ENCODE results near the gene FGF14. TPM values are rescaled to one million over a fixed set of nuclear protein-coding genes. Genes with fewer than 3 reads are reported as not detected.

The FGF14 gene
- total RNA-seq, 2 donors from 2014 or later: under 0.01 to 0.28 TPM

DNA sequence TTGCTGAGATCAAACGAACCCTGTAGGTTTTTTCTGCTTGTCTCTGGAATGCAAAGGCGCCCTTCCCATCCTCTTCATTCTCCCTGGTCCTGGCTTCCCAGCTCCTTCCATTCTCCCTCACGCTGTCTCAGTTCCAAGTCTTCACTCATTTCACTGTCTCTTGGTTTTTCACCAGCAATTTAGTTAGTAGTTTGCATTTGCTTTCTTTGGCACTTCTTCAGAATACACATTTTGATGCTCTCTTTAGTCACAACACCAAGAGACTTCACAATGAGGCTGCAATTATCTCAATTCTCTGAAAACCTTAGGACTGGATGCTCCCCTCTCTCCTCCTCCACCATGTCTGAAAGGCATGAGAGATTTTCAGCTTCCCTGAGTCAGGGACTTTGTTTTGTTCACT is 470.7 kb downstream of the FGF14 start:
- no peak for DNase-seq (ENCODE audit: low spot score)
- Histone ChIP-seq H3K4me1 (replicated peaks) (no peaks in the 10 kb centered on the region), H3K4me3 (no peak overlapping the region), H3K27me3 (replicated peaks; ENCODE audit: insufficient read depth) (no peaks in the 10 kb centered on the region), H3K9me3 (no peaks in the 10 kb centered on the region), H3K36me3 (no peaks in the 10 kb centered on the region), H3K27ac (no peak overlapping the region)
- intact Hi-C loops (cut with DNase I): no loop called here
- TF ChIP-seq POLR2A (IDR thresholded peaks at IDR 0.05): no peak
- TF ChIP-seq, protein P1, sequence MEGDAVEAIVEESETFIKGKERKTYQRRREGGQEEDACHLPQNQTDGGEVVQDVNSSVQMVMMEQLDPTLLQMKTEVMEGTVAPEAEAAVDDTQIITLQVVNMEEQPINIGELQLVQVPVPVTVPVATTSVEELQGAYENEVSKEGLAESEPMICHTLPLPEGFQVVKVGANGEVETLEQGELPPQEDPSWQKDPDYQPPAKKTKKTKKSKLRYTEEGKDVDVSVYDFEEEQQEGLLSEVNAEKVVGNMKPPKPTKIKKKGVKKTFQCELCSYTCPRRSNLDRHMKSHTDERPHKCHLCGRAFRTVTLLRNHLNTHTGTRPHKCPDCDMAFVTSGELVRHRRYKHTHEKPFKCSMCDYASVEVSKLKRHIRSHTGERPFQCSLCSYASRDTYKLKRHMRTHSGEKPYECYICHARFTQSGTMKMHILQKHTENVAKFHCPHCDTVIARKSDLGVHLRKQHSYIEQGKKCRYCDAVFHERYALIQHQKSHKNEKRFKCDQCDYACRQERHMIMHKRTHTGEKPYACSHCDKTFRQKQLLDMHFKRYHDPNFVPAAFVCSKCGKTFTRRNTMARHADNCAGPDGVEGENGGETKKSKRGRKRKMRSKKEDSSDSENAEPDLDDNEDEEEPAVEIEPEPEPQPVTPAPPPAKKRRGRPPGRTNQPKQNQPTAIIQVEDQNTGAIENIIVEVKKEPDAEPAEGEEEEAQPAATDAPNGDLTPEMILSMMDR (IDR thresholded peaks at IDR 0.05): no peak
- TF ChIP-seq POLR2AphosphoS5 (IDR thresholded peaks at IDR 0.05): no peak
- 46% methylated on average over 3 of the region's 3 CpGs for WGBS

DNA sequence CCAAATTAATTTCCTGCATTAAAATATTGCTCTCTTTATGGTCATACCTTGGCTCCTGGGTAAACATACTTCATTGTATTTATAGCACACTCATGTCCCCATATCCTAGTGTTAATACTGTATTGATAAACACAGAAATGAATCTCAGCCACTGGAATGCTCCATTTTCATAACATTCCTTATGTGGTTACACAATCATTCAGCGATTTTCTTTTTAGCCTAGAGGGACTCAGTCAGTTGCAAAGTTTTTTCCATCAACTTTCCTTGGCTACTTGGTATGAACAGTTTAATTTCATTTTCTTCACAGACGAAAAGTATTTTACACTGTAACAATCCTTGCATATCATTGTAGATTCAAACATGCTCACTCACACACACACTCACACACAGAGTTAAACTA is 471.5 kb downstream of the FGF14 start:
- no peak overlapping the region for H3K27ac ChIP-seq
- no peak for DNase-seq (ENCODE audit: low spot score)
- TF ChIP-seq POLR2AphosphoS5 (IDR thresholded peaks at IDR 0.05): no peak
- TF ChIP-seq, protein P1 (IDR thresholded peaks at IDR 0.05): no peak
- TF ChIP-seq POLR2A (IDR thresholded peaks at IDR 0.05): no peak
- intact Hi-C loops (cut with DNase I): no loop called here
- no peaks in the 10 kb centered on the region for H3K9me3 ChIP-seq
- 72% methylated on average over 2 of the region's 2 CpGs for WGBS
- H3K27me3 ChIP-seq (replicated peaks; ENCODE audit: insufficient read depth): no peaks in the 10 kb centered on the region
- no peak overlapping the region for H3K4me3 ChIP-seq
- H3K36me3 ChIP-seq: no peaks in the 10 kb centered on the region
- H3K4me1 ChIP-seq (replicated peaks): no peaks in the 10 kb centered on the region

DNA sequence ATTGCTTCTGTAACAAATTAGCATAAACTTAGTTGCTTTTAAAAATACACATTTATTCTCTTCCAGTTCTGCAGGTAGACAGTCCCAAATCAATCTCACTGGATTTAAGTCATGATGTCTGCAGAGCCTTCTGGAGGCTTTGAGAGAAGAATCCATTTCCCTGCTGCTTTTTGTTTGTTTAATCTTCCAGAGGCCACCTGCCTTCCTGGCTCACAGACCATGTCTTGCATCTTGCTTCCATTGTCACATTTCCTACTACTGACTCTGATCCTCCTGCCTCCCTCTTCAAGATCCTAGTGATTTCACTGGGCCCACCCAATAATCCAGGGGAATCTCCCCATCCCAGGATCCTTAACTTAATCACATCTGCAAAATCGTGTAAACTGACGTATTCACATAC is 476.1 kb downstream of the FGF14 start:
- no peak for DNase-seq (ENCODE audit: low spot score)
- no peaks in the 10 kb centered on the region for H3K36me3 ChIP-seq
- no peak overlapping the region for H3K4me3 ChIP-seq
- WGBS: 66% methylated on average over 2 of the region's 2 CpGs
- intact Hi-C loops (cut with DNase I): no loop called here
- H3K27me3 ChIP-seq (replicated peaks; ENCODE audit: insufficient read depth): no peaks in the 10 kb centered on the region
- no peaks in the 10 kb centered on the region for H3K9me3 ChIP-seq
- TF ChIP-seq POLR2A (IDR thresholded peaks at IDR 0.05) (no peak), POLR2AphosphoS5 (IDR thresholded peaks at IDR 0.05) (no peak)
- TF ChIP-seq, protein P1 (IDR thresholded peaks at IDR 0.05): no peak
- H3K4me1 ChIP-seq (replicated peaks): no peaks in the 10 kb centered on the region
- H3K27ac ChIP-seq: no peak overlapping the region

DNA sequence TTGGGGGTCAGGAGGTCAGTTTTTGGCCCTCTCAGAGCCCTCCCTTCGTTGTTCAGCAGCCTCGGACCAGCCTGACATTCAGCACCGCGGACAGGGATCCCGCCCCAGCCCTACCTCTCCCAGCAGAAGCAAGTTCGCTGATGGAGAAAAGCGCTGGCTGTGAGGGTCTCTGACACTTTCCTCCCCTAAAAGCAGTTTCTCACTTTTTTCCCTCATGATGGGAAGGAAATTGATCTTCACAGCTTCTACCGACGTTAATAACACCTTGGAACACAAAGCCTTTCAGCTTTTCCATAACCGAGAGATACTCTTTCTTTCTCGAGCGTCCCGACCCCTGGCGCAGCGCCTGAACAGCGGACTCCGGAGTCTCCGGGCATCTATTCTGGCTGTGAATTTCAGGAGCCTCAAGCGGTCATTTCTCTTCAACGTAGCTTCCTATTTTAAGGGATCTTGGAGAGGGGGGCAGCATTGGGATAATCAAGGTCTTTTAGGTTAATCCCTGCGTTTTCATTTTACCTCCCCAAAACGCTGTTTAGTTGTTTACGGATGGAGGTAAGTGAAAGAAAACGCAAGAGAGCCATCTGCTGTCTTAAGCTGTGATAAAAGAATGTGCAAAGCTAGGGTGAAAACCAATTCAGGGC is 482.2 kb downstream of the FGF14 start:
- Histone ChIP-seq H3K4me3 (no peak overlapping the region), H3K4me1 (replicated peaks) (no peaks in the 10 kb centered on the region), H3K9me3 (no peaks in the 10 kb centered on the region), H3K27ac (no peak overlapping the region), H3K27me3 (replicated peaks; ENCODE audit: insufficient read depth) (peaks cover 22% of the 10 kb centered on the region), H3K36me3 (no peaks in the 10 kb centered on the region)
- WGBS: 1% methylated on average over 24 of the region's 24 CpGs
- TF ChIP-seq, protein P1 (IDR thresholded peaks at IDR 0.05): no peak
- TF ChIP-seq POLR2AphosphoS5 (IDR thresholded peaks at IDR 0.05) (no peak), POLR2A (IDR thresholded peaks at IDR 0.05) (no peak)
- intact Hi-C loops (cut with DNase I): no loop called here
- DNase-seq (ENCODE audit: low spot score): no peak
